ENCODE results near the gene TSC22D1.

DNA sequence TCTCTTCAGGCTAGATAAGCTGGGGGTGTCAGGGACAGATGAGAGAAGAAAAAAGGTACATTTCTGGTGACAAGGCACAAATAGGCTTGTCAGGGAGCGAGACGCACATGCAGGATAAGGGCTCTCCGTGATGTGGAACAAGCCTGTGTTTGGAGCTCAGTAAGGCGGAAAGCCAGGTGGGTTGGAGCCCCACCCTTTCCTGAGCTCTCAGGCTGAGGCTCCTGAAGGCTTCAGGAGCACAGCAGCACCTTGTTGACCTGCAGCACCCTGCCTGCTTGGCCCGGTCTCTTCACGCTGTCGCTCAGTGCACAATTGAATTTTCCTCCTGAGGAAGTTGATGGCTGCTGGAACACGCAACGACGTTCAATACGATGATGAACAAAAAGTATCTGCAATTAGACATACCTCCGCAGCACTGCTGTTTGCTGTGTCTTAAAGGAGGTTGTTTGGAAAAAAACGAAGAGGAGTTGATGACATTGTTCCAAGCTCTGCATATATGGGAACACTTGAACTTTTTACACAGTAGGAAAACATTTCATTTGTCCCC, 173.2 kb downstream of the TSC22D1 start:
- TF ChIP-seq POLR2AphosphoS5 (IDR thresholded peaks at IDR 0.05; ENCODE audit: borderline replicate concordance, low read depth, low read length) (no peak), EZH2 (IDR thresholded peaks at IDR 0.05) (no peak), FOXP2 (optimal IDR thresholded peaks at IDR 0.05; ENCODE audit: control extremely low read depth, extremely low read length, insufficient read depth) (no peak)
